Measurements from ENCODE around the gene RUNX2.

GRCh38 chr6:45541934-45542333 is 213.8 kb downstream of the RUNX2 start:
- TF ChIP-seq CTCF (IDR thresholded peaks at IDR 0.05) = no peak
- TF ChIP-seq POLR2A (IDR thresholded peaks at IDR 0.05) = no peak

Measured in Peyer's patch (tissue), 4 donors.